H9 (cell line): ENCODE data around the gene IRX5. TPM values are rescaled to one million over a fixed set of nuclear protein-coding genes. Genes with fewer than 3 reads are reported as not detected.

Source experiments
- DNase-seq: peaks from one replicate; pipeline ENCODE4 v3.0.0-alpha.2; 2017
- H2AFZ ChIP-seq: one replicate; pipeline ENCODE4 v1.6.1; 2013; ENCODE audit warnings: mild to moderate bottlenecking, low read length, control low read depth, moderate library complexity
- H2AK5ac ChIP-seq: 2 replicates; pipeline ENCODE4 v1.6.1; 2013; ENCODE audit warnings: low read length, control low read depth, mixed read lengths; ENCODE audit not compliant: insufficient read length
- H2BK120ac ChIP-seq: one replicate; pipeline ENCODE4 v1.6.1; 2013; ENCODE audit warnings: low read depth, mild to moderate bottlenecking, low read length, control low read depth, inconsistent platforms; ENCODE audit not compliant: poor library complexity, severe bottlenecking
- H2BK12ac ChIP-seq: 2 replicates; pipeline ENCODE4 v1.6.1; 2013; ENCODE audit warnings: low read length, control low read depth, mixed read lengths, low read depth; ENCODE audit not compliant: insufficient read length
- H2BK15ac ChIP-seq: 2 replicates; pipeline ENCODE4 v1.6.1; 2013; ENCODE audit warnings: low read depth, low read length, control low read depth
- H2BK20ac ChIP-seq: one replicate; pipeline ENCODE4 v1.6.1; 2013; ENCODE audit warnings: low read depth, mild to moderate bottlenecking, low read length, control low read depth, inconsistent platforms; ENCODE audit not compliant: poor library complexity, severe bottlenecking
- H2BK5ac ChIP-seq: 2 replicates; pipeline ENCODE4 v1.6.1; 2013; ENCODE audit warnings: low read length, control low read depth, mixed read lengths; ENCODE audit not compliant: insufficient read length
- H3K14ac ChIP-seq: 2 replicates; pipeline ENCODE4 v1.6.1; 2013; ENCODE audit warnings: low read length, control low read depth; ENCODE audit not compliant: insufficient read depth
- H3K18ac ChIP-seq: 2 replicates; pipeline ENCODE4 v1.6.1; 2013; ENCODE audit warnings: low read depth, mild to moderate bottlenecking, mixed read lengths, low read length, control low read depth; ENCODE audit not compliant: insufficient read length
- H3K23ac ChIP-seq: 2 replicates; pipeline ENCODE4 v1.6.1; 2013; ENCODE audit warnings: low read length, control low read depth, mixed read lengths, low read depth; ENCODE audit not compliant: insufficient read length
- H3K23me2 ChIP-seq: 2 replicates; pipeline ENCODE4 v1.6.1; 2013; ENCODE audit warnings: low read depth, mild to moderate bottlenecking, mixed read lengths, low read length, control low read depth; ENCODE audit not compliant: insufficient read length, poor library complexity, severe bottlenecking
- H3K27ac ChIP-seq: 2 replicates; pipeline ENCODE4 v1.5.1; 2013; ENCODE audit warnings: low read length, control low read depth, mixed read lengths, low read depth; ENCODE audit not compliant: insufficient read length
- H3K27me3 ChIP-seq: 2 replicates; pipeline ENCODE4 v1.6.1; 2013; ENCODE audit warnings: low read length, control low read depth, inconsistent platforms; ENCODE audit not compliant: insufficient read depth
- H3K4ac ChIP-seq: 2 replicates; pipeline ENCODE4 v1.6.1; 2013; ENCODE audit warnings: low read depth, mild to moderate bottlenecking, control low read depth, inconsistent platforms, low read length, moderate library complexity
- H3K4me1 ChIP-seq: 2 replicates; pipeline ENCODE4 v1.6.1; 2013; ENCODE audit warnings: low read length, control low read depth, inconsistent platforms; ENCODE audit not compliant: insufficient read depth
- H3K4me2 ChIP-seq: 2 replicates; pipeline ENCODE4 v1.6.1; 2013; ENCODE audit warnings: low read length, control low read depth, mixed read lengths; ENCODE audit not compliant: insufficient read length, insufficient read depth
- H3K56ac ChIP-seq: 2 replicates; pipeline ENCODE4 v1.6.1; 2013; ENCODE audit warnings: low read depth, mild to moderate bottlenecking, mixed read lengths, low read length, control low read depth; ENCODE audit not compliant: insufficient read length
- H3K79me1 ChIP-seq: 2 replicates; pipeline ENCODE4 v1.6.1; 2013; ENCODE audit warnings: low read depth, mild to moderate bottlenecking, moderate library complexity, low read length, control low read depth, inconsistent platforms; ENCODE audit not compliant: insufficient read depth, poor library complexity, severe bottlenecking
- H3K79me2 ChIP-seq: 2 replicates; pipeline ENCODE4 v1.6.1; 2013; ENCODE audit warnings: low read length, control low read depth, inconsistent platforms; ENCODE audit not compliant: insufficient read depth
- H3K9ac ChIP-seq: 2 replicates; pipeline ENCODE4 v1.6.1; 2013; ENCODE audit warnings: low read length, control low read depth, mixed read lengths; ENCODE audit not compliant: insufficient read length; ENCODE audit errors: extremely low read depth
- H3K9me3 ChIP-seq: one replicate; pipeline ENCODE4 v1.6.1; 2013; ENCODE audit warnings: low read depth, low read length, inconsistent platforms; ENCODE audit not compliant: control insufficient read depth
- H3T11ph ChIP-seq: one replicate; pipeline ENCODE4 v1.6.1; 2013; ENCODE audit warnings: mild to moderate bottlenecking, low read length, control low read depth, inconsistent platforms
- H4K20me1 ChIP-seq: one replicate; pipeline ENCODE4 v1.6.1; 2013; ENCODE audit not compliant: control insufficient read depth, insufficient read length, insufficient read depth
- H4K5ac ChIP-seq: 2 replicates; pipeline ENCODE4 v1.6.1; 2013; ENCODE audit warnings: low read depth, mild to moderate bottlenecking, mixed read lengths, low read length, control low read depth; ENCODE audit not compliant: insufficient read length
- H4K8ac ChIP-seq: replicated peaks from 2 replicates; pipeline ENCODE4 v1.6.1; 2013; ENCODE audit warnings: low read length, control low read depth, mixed read lengths, low read depth; ENCODE audit not compliant: insufficient read length
- H4K91ac ChIP-seq: 2 replicates; pipeline ENCODE4 v1.6.1; 2013; ENCODE audit warnings: low read depth, mild to moderate bottlenecking, moderate library complexity, mixed read lengths, low read length, control low read depth; ENCODE audit not compliant: insufficient read length
- H3K27ac Mint-ChIP-seq, 3 experiments: 2 replicates in 2 of 3; 3 replicates in 1 of 3; pipeline ENCODE4 v1.8.0; 2020 to 2021; ENCODE audit warnings: mixed read lengths in 3 of 3, mild to moderate bottlenecking in 1 of 3, moderate library complexity in 1 of 3
- H3K27me3 Mint-ChIP-seq: 2 replicates; pipeline ENCODE4 v1.8.0; 2021; ENCODE audit warnings: low read depth, mild to moderate bottlenecking, moderate library complexity, mixed read lengths
- H3K36me3 Mint-ChIP-seq, 3 experiments: 2 replicates in 2 of 3; 3 replicates in 1 of 3; pipeline ENCODE4 v1.8.0; 2020 to 2021; ENCODE audit warnings: low read depth in 3 of 3, mixed read lengths in 3 of 3; ENCODE audit not compliant: insufficient read depth in 1 of 3
- H3K4me1 Mint-ChIP-seq, 2 experiments: 2 replicates each; pipeline ENCODE4 v1.8.0; 2020; ENCODE audit warnings: mixed read lengths in 2 of 2
- H3K4me3 Mint-ChIP-seq, 2 experiments: 2 replicates in 1 of 2; 3 replicates in 1 of 2; pipeline ENCODE4 v1.8.0; 2020 to 2021; ENCODE audit warnings: mild to moderate bottlenecking in 2 of 2, mixed read lengths in 2 of 2, moderate library complexity in 1 of 2
- H3K9me3 Mint-ChIP-seq, 2 experiments: 2 replicates in 1 of 2; 3 replicates in 1 of 2; pipeline ENCODE4 v1.8.0; 2020; ENCODE audit warnings: mild to moderate bottlenecking in 2 of 2, mixed read lengths in 2 of 2, moderate library complexity in 1 of 2
- WGBS: extraction: QIAGEN DNeasy Blood & Tissue Kit; methylation state at CpG from one replicate; pipeline ENCODE4 v1.1.7; 2013; ENCODE audit warnings: missing lambda C conversion rate, low lambda C conversion rate, mixed read lengths; ENCODE audit not compliant: insufficient read length; ENCODE audit errors: extremely low coverage; 5-methylcytosine and 5-hydroxymethylcytosine counted together
- total RNA-seq: library from RNA; stranded (reverse); gene quantifications from 2 replicates; pipeline ENCODE4 v1.2.1, GENCODE V29; 2021
- TF ChIP-seq, protein P1 (sequence below): fragments of 200-600 bp; sonication (generic); conservative IDR thresholded peaks from 3 replicates; pipeline ENCODE4 v1.8.0; 2021; ENCODE audit warnings: antibody characterized with exemption, mild to moderate bottlenecking

Gene IRX5
- total RNA-seq, 1 experiment from 2014 or later, result 0.59 TPM

DNA sequence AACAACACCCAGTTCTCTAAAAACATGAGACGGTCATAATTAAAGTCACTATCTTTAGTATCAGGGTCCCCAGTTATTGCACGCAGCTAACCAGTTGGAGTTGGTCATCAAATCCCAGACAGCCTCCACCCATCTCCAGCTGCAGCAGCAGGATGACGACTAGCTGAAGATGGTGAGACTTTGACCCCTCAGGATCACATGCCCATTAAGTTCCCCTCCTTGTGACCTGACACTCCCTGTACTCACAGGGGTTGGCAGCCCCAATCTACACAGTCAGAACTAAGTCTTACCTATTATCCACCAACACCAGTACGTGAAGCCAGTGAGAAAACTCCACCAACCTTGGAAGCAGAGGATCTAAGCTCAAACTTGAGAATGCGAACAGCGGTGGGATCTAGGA, 37.7 kb upstream of the IRX5 start:
- Histone ChIP-seq H2AFZ (no peak overlapping the region), H3K9me3 (no peaks in the 10 kb centered on the region), H3K14ac (no peak overlapping the region), H2BK15ac (no peak overlapping the region), H3K4me1 (no peaks in the 10 kb centered on the region), H2AK5ac (no peak overlapping the region), H3K79me1 (no peaks in the 10 kb centered on the region), H3K27me3 (no peaks in the 10 kb centered on the region), H3K56ac (no peak overlapping the region), H3K23me2 (no peaks in the 10 kb centered on the region), H3K4me2 (no peak overlapping the region), H3K23ac (no peak overlapping the region), H3K4ac (no peak overlapping the region), H4K8ac (no peak overlapping the region), H3K18ac (no peak overlapping the region), H2BK120ac (no peak overlapping the region), H2BK5ac (no peak overlapping the region), H3K9ac (no peak overlapping the region), H3K27ac (no peak overlapping the region), H3K79me2 (no peaks in the 10 kb centered on the region), H3T11ph (no peak overlapping the region), H4K20me1 (no peaks in the 10 kb centered on the region), H4K91ac (no peak overlapping the region), H4K5ac (no peak overlapping the region), H2BK12ac (no peak overlapping the region), H2BK20ac (no peak overlapping the region)
- Mint-ChIP-seq H3K27ac (no peak overlapping the region), H3K36me3 (no peaks in the 10 kb centered on the region), H3K27me3 (peaks cover 4% of the 10 kb centered on the region), H3K4me1 (no peaks in the 10 kb centered on the region), H3K9me3 (peaks cover 0 to 3% of the 10 kb centered on the region in 2 experiments; a peak in 1 of 5 replicates), H3K4me3 (no peak overlapping the region)
- WGBS, result no CpG with 5 or more reads among the region's 6 CpGs
- DNase-seq, result no peak
- TF ChIP-seq, protein P1, sequence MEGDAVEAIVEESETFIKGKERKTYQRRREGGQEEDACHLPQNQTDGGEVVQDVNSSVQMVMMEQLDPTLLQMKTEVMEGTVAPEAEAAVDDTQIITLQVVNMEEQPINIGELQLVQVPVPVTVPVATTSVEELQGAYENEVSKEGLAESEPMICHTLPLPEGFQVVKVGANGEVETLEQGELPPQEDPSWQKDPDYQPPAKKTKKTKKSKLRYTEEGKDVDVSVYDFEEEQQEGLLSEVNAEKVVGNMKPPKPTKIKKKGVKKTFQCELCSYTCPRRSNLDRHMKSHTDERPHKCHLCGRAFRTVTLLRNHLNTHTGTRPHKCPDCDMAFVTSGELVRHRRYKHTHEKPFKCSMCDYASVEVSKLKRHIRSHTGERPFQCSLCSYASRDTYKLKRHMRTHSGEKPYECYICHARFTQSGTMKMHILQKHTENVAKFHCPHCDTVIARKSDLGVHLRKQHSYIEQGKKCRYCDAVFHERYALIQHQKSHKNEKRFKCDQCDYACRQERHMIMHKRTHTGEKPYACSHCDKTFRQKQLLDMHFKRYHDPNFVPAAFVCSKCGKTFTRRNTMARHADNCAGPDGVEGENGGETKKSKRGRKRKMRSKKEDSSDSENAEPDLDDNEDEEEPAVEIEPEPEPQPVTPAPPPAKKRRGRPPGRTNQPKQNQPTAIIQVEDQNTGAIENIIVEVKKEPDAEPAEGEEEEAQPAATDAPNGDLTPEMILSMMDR, result no peak
